Kidney glomerular epithelial cell (primary cell): ENCODE measurements around the gene BCAN.

Source experiments
- DNase-seq: peaks from one replicate; lab custom pipeline; 2025; lab: John Stamatoyannopoulos, UW

Gene BCAN

GRCh38 chr1:156700736-156701531 is 59.0 kb downstream of the BCAN start:
- no peak for DNase-seq

- DNase-seq = no peak
Observed at GRCh38 chr1:156703336-156703735, 61.4 kb downstream of the BCAN start.

GRCh38 chr1:156703741-156704140 is 61.8 kb downstream of the BCAN start:
- no peak for DNase-seq

GRCh38 chr1:156704166-156704711 is 62.3 kb downstream of the BCAN start:
- no peak for DNase-seq

GRCh38 chr1:156704930-156705320 is 63.0 kb downstream of the BCAN start:
- DNase-seq = no peak

GRCh38 chr1:156705321-156705917 is 63.5 kb downstream of the BCAN start, which contains the start of gene CRABP2:
Gene CRABP2, minus strand, starts transcription at chr1:156705583. Its CDS starts 137 bp downstream, at chr1:156705446.
- peak; percentile 41 for DNase-seq

- no peak for DNase-seq
Observed at GRCh38 chr1:156705918-156706656, 64.2 kb downstream of the BCAN start.

GRCh38 chr1:156706657-156707416 is 64.9 kb downstream of the BCAN start:
- no peak for DNase-seq

GRCh38 chr1:156707417-156708217 is 65.7 kb downstream of the BCAN start:
- DNase-seq = no peak

- no peak for DNase-seq
Observed at GRCh38 chr1:156708218-156708661, 66.3 kb downstream of the BCAN start.

GRCh38 chr1:156709031-156709430 is 67.1 kb downstream of the BCAN start:
- no peak for DNase-seq
